T-cell (primary cell): ENCODE data around the gene PRLR. TPM values are rescaled to one million over a fixed set of nuclear protein-coding genes. Genes with fewer than 3 reads are reported as not detected.

ENCODE experiments used
- ATAC-seq, 4 experiments: fragments of 200-7000 bp in 3 of 4; fragments of 150-1000 bp in 1 of 4; cut with Tn5 transposase; replicated peaks in 1 of 4; 1 replicate in 3 of 4; 2 replicates in 1 of 4; pipeline ENCODE4 v1.10.0; 2021; ENCODE audit warnings: moderate library complexity in 3 of 4, mild to moderate bottlenecking in 2 of 4, moderate number of reproducible peaks in 1 of 4
- CTCF ChIA-PET, 2 donors: fragments of 300-600 bp; sonication (Branson Sonifier 250); formaldehyde crosslinking; loops; one replicate each; lab custom pipeline; 2022; ENCODE audit warnings: antibody characterized with exemption in 2 of 2; lab: Charles Lee
- POLR2A ChIA-PET, 2 donors: fragments of 300-600 bp; sonication (Branson Sonifier 250); formaldehyde crosslinking; loops; one replicate each; lab custom pipeline; 2022; ENCODE audit warnings: antibody characterized with exemption in 2 of 2; lab: Charles Lee
- DNase-seq, 35 experiments: peaks; one replicate each; pipeline versions ENCODE4 v3.0.0 to v3.0.0-alpha.2; 2013 to 2023
- H3K27ac ChIP-seq: one replicate; pipeline ENCODE4 v1.5.1; 2013; ENCODE audit warnings: low read length
- H3K27me3 ChIP-seq, 2 experiments: replicated peaks in 1 of 2; 1 replicate in 1 of 2; 2 replicates in 1 of 2; pipeline versions ENCODE4 v1.6.1 to v1.7.0; 2013; ENCODE audit warnings: low read length in 1 of 2, mixed read lengths in 1 of 2; ENCODE audit not compliant: control insufficient read depth in 2 of 2, insufficient read depth in 2 of 2; ENCODE audit errors: extremely low read depth in 1 of 2
- H3K36me3 ChIP-seq, 2 donors: 1 replicate in 1 of 2; 2 replicates in 1 of 2; pipeline versions ENCODE4 v1.6.1 to v1.7.0; 2013; ENCODE audit warnings: low read length in 1 of 2; ENCODE audit not compliant: control insufficient read depth in 2 of 2, insufficient read depth in 1 of 2; ENCODE audit errors: extremely low read depth in 1 of 2
- H3K4me1 ChIP-seq, 2 experiments: 1 replicate in 1 of 2; 2 replicates in 1 of 2; pipeline versions ENCODE4 v1.6.1 to v1.7.0; 2013; ENCODE audit warnings: low read length in 2 of 2, mixed read lengths in 1 of 2; ENCODE audit not compliant: insufficient read depth in 2 of 2, control insufficient read depth in 1 of 2; ENCODE audit errors: extremely low read depth in 1 of 2
- H3K4me3 ChIP-seq, 2 donors: 1 replicate in 1 of 2; 2 replicates in 1 of 2; pipeline versions ENCODE4 v1.5.1 to v1.7.0; 2013; ENCODE audit warnings: mild to moderate bottlenecking in 2 of 2, low read length in 1 of 2, moderate library complexity in 1 of 2; ENCODE audit not compliant: control insufficient read depth in 1 of 2; ENCODE audit errors: extremely low read depth in 1 of 2
- H3K9me3 ChIP-seq: 2 replicates; pipeline ENCODE4 v1.7.0; 2013
- H3K27ac Mint-ChIP-seq, 2 donors: one replicate each; pipeline ENCODE4 v1.8.0; 2020 to 2021; ENCODE audit warnings: mild to moderate bottlenecking in 2 of 2, mixed read lengths in 2 of 2
- H3K27me3 Mint-ChIP-seq, 2 donors: one replicate each; pipeline ENCODE4 v1.8.0; 2021 to 2022; ENCODE audit warnings: mixed read lengths in 2 of 2
- H3K36me3 Mint-ChIP-seq: one replicate; pipeline ENCODE4 v1.8.0; 2021; ENCODE audit warnings: mixed read lengths
- H3K4me1 Mint-ChIP-seq, 3 donors: one replicate each; pipeline ENCODE4 v1.8.0; 2020 to 2022; ENCODE audit warnings: mixed read lengths in 3 of 3, mild to moderate bottlenecking in 1 of 3
- H3K4me3 Mint-ChIP-seq, 3 donors: one replicate each; pipeline ENCODE4 v1.8.0; 2020 to 2022; ENCODE audit warnings: mild to moderate bottlenecking in 3 of 3, mixed read lengths in 3 of 3, moderate library complexity in 3 of 3
- H3K9me3 Mint-ChIP-seq, 3 donors: one replicate each; pipeline ENCODE4 v1.8.0; 2020 to 2022; ENCODE audit warnings: mixed read lengths in 3 of 3
- WGBS: methylation state at CpG from one replicate; pipeline ENCODE4 v1.1.5; 2013; ENCODE audit warnings: missing lambda C conversion rate; ENCODE audit not compliant: insufficient coverage; 5-methylcytosine and 5-hydroxymethylcytosine counted together
- total RNA-seq, 35 experiments: library from RNA in 6 of 35; stranded (reverse) in 6 of 35; fragments of 120-200 nt in 1 of 35; gene quantifications; one replicate each; pipeline versions ENCODE4 v1.2.1 to v1.2.4 and lab custom pipeline; 2013 to 2026

The PRLR gene
- total RNA-seq, 5 donors from 2014 or later (not counting 1 experiment from before 2014, with no cell fraction given): 0.16 to 0.23 (median 0.23) TPM; not detected in 2

GRCh38 chr5:35092703-35093102, 137.6 kb downstream of the PRLR start:
- no peaks in the 10 kb centered on the region for H3K4me1 ChIP-seq
- 14% methylated on average over 2 of the region's 2 CpGs for WGBS
- H3K9me3 Mint-ChIP-seq: no peaks in the 10 kb centered on the region

GRCh38 chr5:35091704-35092103, 138.6 kb downstream of the PRLR start:
- Mint-ChIP-seq H3K4me3 (no peak overlapping the region), H3K36me3 (no peaks in the 10 kb centered on the region), H3K9me3 (no peaks in the 10 kb centered on the region), H3K27ac (no peak overlapping the region), H3K4me1 (no peaks in the 10 kb centered on the region), H3K27me3 (peaks cover 0 to 7% of the 10 kb centered on the region in 2 donors)
- Histone ChIP-seq H3K36me3 (no peaks in the 10 kb centered on the region), H3K4me1 (no peaks in the 10 kb centered on the region), H3K27me3 (peaks cover 0 to 8% of the 10 kb centered on the region in 2 experiments), H3K4me3 (no peak overlapping the region), H3K9me3 (no peaks in the 10 kb centered on the region), H3K27ac (no peak overlapping the region)
- DNase-seq: no peak
- ChIA-PET POLR2A (no interaction called here), CTCF (no interaction called here)
- ATAC-seq: no peak
- WGBS: no CpG with 5 or more reads among the region's 5 CpGs

More at GRCh38 chr5:35092703-35093102, 137.6 kb downstream of the PRLR start:
- ChIA-PET POLR2A (no interaction called here), CTCF (no interaction called here)
- H3K27ac ChIP-seq: no peak overlapping the region
- no peaks in the 10 kb centered on the region for H3K36me3 ChIP-seq
- Mint-ChIP-seq H3K4me1 (no peaks in the 10 kb centered on the region), H3K27ac (no peak overlapping the region), H3K27me3 (peaks cover 4 to 7% of the 10 kb centered on the region in 2 donors), H3K36me3 (no peaks in the 10 kb centered on the region), H3K4me3 (no peak overlapping the region)
- H3K27me3 ChIP-seq: peaks cover 0 to 12% of the 10 kb centered on the region in 2 experiments
- no peak overlapping the region for H3K4me3 ChIP-seq
- no peaks in the 10 kb centered on the region for H3K9me3 ChIP-seq
- DNase-seq (no peak), ATAC-seq (no peak)

- Mint-ChIP-seq H3K9me3 (no peaks in the 10 kb centered on the region), H3K27me3 (peaks cover 0 to 7% of the 10 kb centered on the region in 2 donors), H3K4me3 (no peak overlapping the region), H3K36me3 (no peaks in the 10 kb centered on the region), H3K4me1 (no peaks in the 10 kb centered on the region), H3K27ac (no peak overlapping the region)
- H3K36me3 ChIP-seq: no peaks in the 10 kb centered on the region
- ChIA-PET POLR2A (no interaction called here), CTCF (interaction anchor here (0.6 to 3.0 kb wide), 10 partner anchors 31 to 841 kb away, joined by 3 to 14 read pairs (median 4); no protein-coding TSS in a partner anchor)
- H3K27ac ChIP-seq: no peak overlapping the region
- H3K4me3 ChIP-seq: no peak overlapping the region
- 60% methylated on average over 1 of the region's 7 CpGs for WGBS
- DNase-seq (peak in 33 of 35 experiments; percentile 3 to 70 (median 35)), ATAC-seq (peak in 2 of 4 experiments; percentile 30 to 48)
- H3K4me1 ChIP-seq: no peaks in the 10 kb centered on the region
- no peaks in the 10 kb centered on the region for H3K9me3 ChIP-seq
- H3K27me3 ChIP-seq: peaks cover 0 to 6% of the 10 kb centered on the region in 2 experiments
Observed at GRCh38 chr5:35089334-35090314, 140.7 kb downstream of the PRLR start.

- Mint-ChIP-seq H3K36me3 (no peaks in the 10 kb centered on the region), H3K27me3 (peaks cover 0 to 7% of the 10 kb centered on the region in 2 donors), H3K27ac (no peak overlapping the region), H3K4me3 (no peak overlapping the region), H3K9me3 (no peaks in the 10 kb centered on the region), H3K4me1 (no peaks in the 10 kb centered on the region)
- ChIA-PET POLR2A (no interaction called here), CTCF (interaction anchor here (0.7 to 3.0 kb wide), 4 partner anchors 12 to 839 kb away, joined by 3 to 14 read pairs (median 4); no protein-coding TSS in a partner anchor)
- H3K27ac ChIP-seq: no peak overlapping the region
- 60% methylated on average over 1 of the region's 3 CpGs for WGBS
- no peak overlapping the region for H3K4me3 ChIP-seq
- peaks cover 0 to 6% of the 10 kb centered on the region in 2 experiments for H3K27me3 ChIP-seq
- ATAC-seq (no peak), DNase-seq (no peak)
- no peaks in the 10 kb centered on the region for H3K4me1 ChIP-seq
- no peaks in the 10 kb centered on the region for H3K9me3 ChIP-seq
- no peaks in the 10 kb centered on the region for H3K36me3 ChIP-seq
Observed at GRCh38 chr5:35087991-35088390, 142.3 kb downstream of the PRLR start.

- DNase-seq (no peak), ATAC-seq (no peak)
- no peaks in the 10 kb centered on the region for H3K9me3 ChIP-seq
- H3K27me3 ChIP-seq: peaks cover 0 to 8% of the 10 kb centered on the region in 2 experiments
- ChIA-PET CTCF (no interaction called here), POLR2A (no interaction called here)
- Mint-ChIP-seq H3K27me3 (peaks cover 7 to 8% of the 10 kb centered on the region in 2 donors), H3K36me3 (no peaks in the 10 kb centered on the region), H3K4me1 (no peaks in the 10 kb centered on the region), H3K4me3 (no peak overlapping the region), H3K9me3 (no peaks in the 10 kb centered on the region), H3K27ac (no peak overlapping the region)
- H3K36me3 ChIP-seq: no peaks in the 10 kb centered on the region
- WGBS: 100% methylated on average over 1 of the region's 3 CpGs
- no peak overlapping the region for H3K27ac ChIP-seq
- H3K4me3 ChIP-seq: no peak overlapping the region
- H3K4me1 ChIP-seq: no peaks in the 10 kb centered on the region
Observed at GRCh38 chr5:35083150-35083549, 147.1 kb downstream of the PRLR start.

- ATAC-seq: no peak
- no peaks in the 10 kb centered on the region for H3K9me3 Mint-ChIP-seq
- CTCF ChIA-PET: no interaction called here
Observed at GRCh38 chr5:35082530-35082929, 147.8 kb downstream of the PRLR start.

More at GRCh38 chr5:35082530-35082929, 147.8 kb downstream of the PRLR start:
- H3K4me3 Mint-ChIP-seq: no peak overlapping the region
- no CpG with 5 or more reads among the region's 3 CpGs for WGBS
- POLR2A ChIA-PET: no interaction called here
- no peaks in the 10 kb centered on the region for H3K4me1 ChIP-seq
- H3K27me3 Mint-ChIP-seq: peaks cover 6 to 11% of the 10 kb centered on the region in 2 donors
- H3K4me3 ChIP-seq: no peak overlapping the region
- H3K9me3 ChIP-seq: no peaks in the 10 kb centered on the region
- no peaks in the 10 kb centered on the region for H3K36me3 Mint-ChIP-seq
- H3K27me3 ChIP-seq: peaks cover 0 to 2% of the 10 kb centered on the region in 2 experiments
- no peak for DNase-seq
- no peak overlapping the region for H3K27ac ChIP-seq
- no peaks in the 10 kb centered on the region for H3K36me3 ChIP-seq
- no peaks in the 10 kb centered on the region for H3K4me1 Mint-ChIP-seq
- no peak overlapping the region for H3K27ac Mint-ChIP-seq
